ENCODE data around the gene CYP11A1.

CYP11A1 gene

DNA sequence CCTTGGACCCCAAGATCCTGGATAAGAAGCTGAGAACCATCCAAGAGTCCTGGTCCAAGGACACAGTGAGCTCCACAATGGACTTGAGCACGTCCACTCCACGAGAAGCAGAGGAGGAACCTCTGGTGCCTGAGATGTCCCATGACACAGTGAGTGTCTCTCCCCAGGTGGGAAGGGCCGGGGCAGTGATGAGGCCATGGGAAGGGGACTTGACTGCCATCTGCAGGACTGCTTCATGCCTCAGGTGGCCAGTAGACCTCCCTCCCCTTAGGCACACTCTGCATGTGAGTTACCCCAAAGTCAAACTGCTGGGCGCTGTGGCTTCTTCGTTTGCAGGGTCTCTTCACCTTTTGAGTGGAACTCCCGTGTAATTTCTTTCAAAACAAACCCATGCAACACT lies 71.6 kb downstream of the CYP11A1 start:
- DNase-seq: peak in 1 of 2 experiments; percentile 30

DNA sequence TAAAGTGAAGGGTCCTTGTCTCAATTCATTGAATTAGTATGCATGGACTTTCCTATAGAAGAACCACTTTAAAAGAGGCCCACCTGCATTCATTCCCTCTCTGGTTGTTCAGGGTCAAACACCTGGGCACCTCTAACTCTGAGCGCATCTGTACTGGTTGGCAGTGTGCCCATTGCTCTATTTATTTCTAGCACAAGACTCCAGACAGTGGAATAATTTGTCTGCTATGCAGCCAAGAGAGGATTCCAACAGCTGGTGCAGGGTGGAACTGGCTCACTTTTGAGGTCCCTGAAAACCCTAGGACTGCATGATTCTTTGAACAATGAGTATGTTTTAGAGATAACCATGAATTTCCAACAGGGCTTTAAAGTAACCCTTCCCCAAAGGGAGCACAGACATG lies 73.4 kb downstream of the CYP11A1 start:
- no peak for DNase-seq

DNA sequence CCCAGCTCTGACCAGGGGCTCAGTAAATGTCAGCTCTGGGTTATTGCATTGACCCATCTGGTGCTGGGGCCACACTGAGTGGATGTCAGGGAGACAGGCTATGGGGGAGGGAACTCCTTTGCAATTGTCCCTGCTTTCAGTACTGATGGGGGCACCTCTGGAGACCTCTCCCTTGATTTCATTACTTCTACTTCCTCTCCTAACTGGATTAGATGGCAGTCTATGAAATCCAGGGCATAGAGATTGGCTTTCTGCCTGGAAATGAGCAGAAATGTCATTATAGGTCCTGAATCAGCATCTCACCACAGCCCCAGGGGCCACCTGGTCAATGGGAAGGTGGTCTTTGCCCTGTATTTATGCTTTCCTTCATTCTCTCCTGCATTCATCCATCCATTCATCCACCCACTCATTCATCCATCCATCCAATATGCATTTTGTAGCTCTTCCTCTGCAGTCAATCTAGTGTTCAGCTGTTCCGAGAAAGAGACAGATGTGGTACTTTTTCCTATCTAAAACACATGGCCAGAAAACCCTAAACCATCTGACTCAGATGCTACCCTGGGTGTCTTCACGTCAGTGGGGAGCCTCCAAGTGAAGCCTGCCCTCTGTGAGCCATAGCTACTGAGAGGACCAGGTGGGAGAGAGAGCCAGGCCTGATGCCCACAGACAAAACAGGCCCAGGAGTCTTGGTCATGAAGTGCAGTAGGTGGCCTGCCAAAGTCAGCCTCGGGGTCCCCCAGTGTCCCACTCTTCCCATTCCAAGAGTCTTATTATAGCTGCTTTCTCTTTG lies 74.2 kb downstream of the CYP11A1 start:
- DNase-seq: no peak

DNA sequence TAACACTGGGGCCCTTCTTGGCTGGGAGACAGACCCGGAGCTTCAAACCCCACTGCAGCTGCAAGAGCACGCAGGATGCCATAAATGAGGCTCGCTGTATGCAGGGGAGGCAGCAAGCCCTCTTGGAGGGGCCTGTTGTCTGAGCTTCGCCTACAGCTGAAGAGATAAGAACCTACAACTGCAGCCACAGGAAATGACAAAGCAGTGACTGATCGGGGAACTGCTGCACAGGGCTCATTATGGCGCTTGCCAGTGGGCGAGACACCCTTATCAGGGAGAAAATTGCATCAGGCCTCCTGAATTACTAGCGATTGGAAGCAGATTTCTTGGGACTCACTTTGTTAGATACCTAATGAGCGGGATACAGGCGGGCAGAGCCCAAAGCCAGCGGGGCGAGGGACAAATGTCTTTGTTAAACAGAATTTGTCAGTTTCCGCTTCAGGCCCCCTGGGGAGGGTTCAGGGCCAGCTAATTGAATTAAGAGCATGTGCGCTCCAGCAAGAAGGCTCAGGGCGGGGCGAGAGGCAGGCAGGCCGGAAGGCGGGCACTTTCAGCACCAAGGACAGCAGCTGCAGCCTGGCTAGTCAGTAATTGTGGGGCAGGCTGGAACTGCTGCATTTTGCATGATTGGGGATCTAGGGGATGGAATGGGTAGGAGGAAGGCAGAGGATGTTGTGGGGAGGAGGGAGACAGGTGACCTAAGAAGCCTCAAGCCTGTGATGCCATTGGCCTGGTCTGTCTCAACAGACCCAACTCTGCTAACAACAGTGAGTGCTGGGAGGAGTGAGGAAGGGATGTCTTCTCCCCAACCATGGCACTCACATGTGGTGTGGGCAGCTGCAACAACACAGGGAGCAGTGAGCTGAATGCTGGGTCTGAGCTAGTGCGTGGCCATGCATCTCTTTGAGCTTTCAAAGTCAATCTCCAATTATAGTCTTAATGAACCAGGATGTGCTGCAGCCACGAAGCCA lies 76.1 kb downstream of the CYP11A1 start:
- DNase-seq: peak in 1 of 2 experiments; percentile 18

DNA sequence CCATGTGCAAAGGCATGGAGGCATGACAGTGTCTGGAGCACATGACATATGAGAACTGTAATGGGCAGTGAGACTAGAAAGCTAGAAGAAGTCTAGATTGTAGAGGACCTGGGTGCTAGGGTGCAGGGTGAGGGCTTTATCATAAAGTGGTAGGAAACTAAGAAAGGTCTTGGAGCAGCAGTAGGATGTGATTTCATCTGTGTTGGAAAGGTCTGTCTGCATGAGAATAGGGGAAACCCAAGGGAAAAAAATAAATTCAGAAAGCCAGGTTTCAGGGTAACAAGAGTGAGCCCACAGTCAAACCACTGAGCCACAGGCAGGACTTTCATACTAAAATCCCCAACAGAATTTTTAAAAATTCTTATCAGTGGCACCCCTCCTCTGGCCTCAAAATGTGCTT lies 76.8 kb downstream of the CYP11A1 start:
- DNase-seq: no peak

DNA sequence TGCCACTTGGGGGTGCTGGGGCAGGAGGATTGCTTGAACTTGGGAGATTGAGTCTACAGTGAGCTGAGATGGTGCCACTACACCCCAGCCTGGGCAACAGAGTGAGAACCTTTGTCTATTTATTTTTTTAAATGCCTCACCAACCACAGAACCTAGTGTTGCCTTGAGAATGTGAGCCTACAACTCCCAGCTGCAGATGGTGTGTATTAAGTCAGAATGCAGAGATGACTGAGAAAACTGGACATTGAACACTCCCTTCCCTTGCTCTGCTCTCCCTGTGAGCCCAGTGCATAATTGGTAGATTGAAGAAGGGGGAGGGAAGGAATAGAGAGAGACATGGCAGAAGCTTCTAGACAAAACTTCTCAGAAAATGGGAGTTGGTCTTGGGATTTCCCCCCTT lies 77.8 kb downstream of the CYP11A1 start:
- DNase-seq: no peak

Measured in NCI-H526 (cell line).